ENCODE measurements around the gene SYT1. TPM values are rescaled to one million over a fixed set of nuclear protein-coding genes. Genes with fewer than 3 reads are reported as not detected.

SYT1 gene
- total and polyA plus RNA-seq, 7 donors, result 2.8 to 20.0 (median 10.6) TPM; not detected in 1

DNA sequence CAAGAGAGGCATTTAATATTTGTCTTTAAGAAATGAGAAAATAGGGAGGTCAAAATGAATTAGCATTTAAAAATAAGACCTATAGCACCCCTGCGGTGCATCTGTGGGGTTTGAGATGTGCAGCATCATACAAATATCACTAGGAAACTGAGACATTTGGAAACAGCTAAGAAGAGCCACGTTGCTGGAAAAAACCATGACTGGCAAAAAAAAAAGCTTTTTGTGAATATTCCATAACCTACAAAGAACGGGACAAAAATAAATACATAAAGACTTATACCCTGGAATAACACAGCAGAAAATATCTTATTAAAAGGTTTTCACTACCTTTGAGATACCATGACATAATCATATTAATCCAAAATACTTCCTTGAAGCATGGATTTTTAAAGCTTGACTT lies 460.0 kb downstream of the SYT1 start:
- H3K9me3 ChIP-seq, result no peaks in the 10 kb centered on the region
- no peaks in the 10 kb centered on the region for H3K36me3 ChIP-seq
- TF ChIP-seq, protein P1, sequence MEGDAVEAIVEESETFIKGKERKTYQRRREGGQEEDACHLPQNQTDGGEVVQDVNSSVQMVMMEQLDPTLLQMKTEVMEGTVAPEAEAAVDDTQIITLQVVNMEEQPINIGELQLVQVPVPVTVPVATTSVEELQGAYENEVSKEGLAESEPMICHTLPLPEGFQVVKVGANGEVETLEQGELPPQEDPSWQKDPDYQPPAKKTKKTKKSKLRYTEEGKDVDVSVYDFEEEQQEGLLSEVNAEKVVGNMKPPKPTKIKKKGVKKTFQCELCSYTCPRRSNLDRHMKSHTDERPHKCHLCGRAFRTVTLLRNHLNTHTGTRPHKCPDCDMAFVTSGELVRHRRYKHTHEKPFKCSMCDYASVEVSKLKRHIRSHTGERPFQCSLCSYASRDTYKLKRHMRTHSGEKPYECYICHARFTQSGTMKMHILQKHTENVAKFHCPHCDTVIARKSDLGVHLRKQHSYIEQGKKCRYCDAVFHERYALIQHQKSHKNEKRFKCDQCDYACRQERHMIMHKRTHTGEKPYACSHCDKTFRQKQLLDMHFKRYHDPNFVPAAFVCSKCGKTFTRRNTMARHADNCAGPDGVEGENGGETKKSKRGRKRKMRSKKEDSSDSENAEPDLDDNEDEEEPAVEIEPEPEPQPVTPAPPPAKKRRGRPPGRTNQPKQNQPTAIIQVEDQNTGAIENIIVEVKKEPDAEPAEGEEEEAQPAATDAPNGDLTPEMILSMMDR (IDR thresholded peaks at IDR 0.05), result no peak
- TF ChIP-seq POLR2AphosphoS5 (IDR thresholded peaks at IDR 0.05), result no peak
- no peak for TF ChIP-seq EP300 (IDR thresholded peaks at IDR 0.05)
- TF ChIP-seq POLR2A (IDR thresholded peaks at IDR 0.05), result no peak
- H3K4me1 ChIP-seq, result no peaks in the 10 kb centered on the region
- no peak overlapping the region for H3K4me3 ChIP-seq
- no peaks in the 10 kb centered on the region for H3K27me3 ChIP-seq
- no peak for DNase-seq
- intact Hi-C loops (cut with DNase I), result no loop called here
- 62 to 90% methylated on average over 3 of the region's 3 CpGs for WGBS, 2 donors
- H3K27ac ChIP-seq, result no peak overlapping the region

GRCh38 chr12:79326222-79326621 lies 461.6 kb downstream of the SYT1 start:
- H3K4me1 ChIP-seq, result no peaks in the 10 kb centered on the region
- WGBS, 2 donors, result 78 to 81% methylated on average over 2 of the region's 2 CpGs
- no peaks in the 10 kb centered on the region for H3K36me3 ChIP-seq

GRCh38 chr12:79326663-79327062 lies 462.1 kb downstream of the SYT1 start:
- no peak overlapping the region for H3K27ac ChIP-seq
- WGBS, 2 donors, result 87% methylated on average over 2 of the region's 2 CpGs
- H3K27me3 ChIP-seq, result no peaks in the 10 kb centered on the region
- H3K36me3 ChIP-seq, result no peaks in the 10 kb centered on the region
- intact Hi-C loops (cut with DNase I), result no loop called here
- TF ChIP-seq EP300 (IDR thresholded peaks at IDR 0.05), result no peak
- no peak for TF ChIP-seq POLR2AphosphoS5 (IDR thresholded peaks at IDR 0.05)
- TF ChIP-seq, protein P1 (IDR thresholded peaks at IDR 0.05), result no peak
- no peak for TF ChIP-seq POLR2A (IDR thresholded peaks at IDR 0.05)
- H3K4me3 ChIP-seq, result no peak overlapping the region
- DNase-seq, result no peak
- H3K4me1 ChIP-seq, result no peaks in the 10 kb centered on the region
- H3K9me3 ChIP-seq, result no peaks in the 10 kb centered on the region

More at GRCh38 chr12:79326222-79326621, 461.6 kb downstream of the SYT1 start:
- no peak for DNase-seq
- no peak for TF ChIP-seq POLR2A (IDR thresholded peaks at IDR 0.05)
- no peak for TF ChIP-seq POLR2AphosphoS5 (IDR thresholded peaks at IDR 0.05)
- no peak for TF ChIP-seq EP300 (IDR thresholded peaks at IDR 0.05)
- TF ChIP-seq, protein P1 (IDR thresholded peaks at IDR 0.05), result no peak
- Histone ChIP-seq H3K4me3 (no peak overlapping the region), H3K27me3 (no peaks in the 10 kb centered on the region), H3K9me3 (no peaks in the 10 kb centered on the region), H3K27ac (no peak overlapping the region)
- intact Hi-C loops (cut with DNase I), result no loop called here

- TF ChIP-seq POLR2A (IDR thresholded peaks at IDR 0.05) (no peak), EP300 (IDR thresholded peaks at IDR 0.05) (no peak), POLR2AphosphoS5 (IDR thresholded peaks at IDR 0.05) (no peak)
- TF ChIP-seq, protein P1 (IDR thresholded peaks at IDR 0.05), result no peak
- 96 to 97% methylated on average over 1 of the region's 1 CpG for WGBS, 2 donors
Measured at GRCh38 chr12:79327465-79327864, 462.9 kb downstream of the SYT1 start.

GRCh38 chr12:79329933-79330332 lies 465.4 kb downstream of the SYT1 start:
- WGBS, 2 donors, result 81 to 89% methylated on average over 2 of the region's 2 CpGs
- TF ChIP-seq POLR2A (IDR thresholded peaks at IDR 0.05), result no peak
- no peak for TF ChIP-seq EP300 (IDR thresholded peaks at IDR 0.05)
- TF ChIP-seq, protein P1 (IDR thresholded peaks at IDR 0.05), result no peak
- no peak for TF ChIP-seq POLR2AphosphoS5 (IDR thresholded peaks at IDR 0.05)
- Histone ChIP-seq H3K4me1 (no peaks in the 10 kb centered on the region), H3K9me3 (no peaks in the 10 kb centered on the region), H3K4me3 (no peak overlapping the region), H3K27me3 (no peaks in the 10 kb centered on the region), H3K36me3 (no peaks in the 10 kb centered on the region), H3K27ac (no peak overlapping the region)
- intact Hi-C loops (cut with DNase I), result no loop called here
- no peak for DNase-seq

More at GRCh38 chr12:79327465-79327864, 462.9 kb downstream of the SYT1 start:
- no peaks in the 10 kb centered on the region for H3K27me3 ChIP-seq
- no peaks in the 10 kb centered on the region for H3K4me1 ChIP-seq
- no peak for DNase-seq
- no peaks in the 10 kb centered on the region for H3K9me3 ChIP-seq
- H3K4me3 ChIP-seq, result no peak overlapping the region
- no peak overlapping the region for H3K27ac ChIP-seq
- no peaks in the 10 kb centered on the region for H3K36me3 ChIP-seq
- intact Hi-C loops (cut with DNase I), result no loop called here

All from sigmoid colon (tissue), 7 donors.